IMR-90 (cell line): ENCODE results near the gene ST3GAL5. TPM values are rescaled to one million over a fixed set of nuclear protein-coding genes. Genes with fewer than 3 reads are reported as not detected.

Source experiments
- CHD1 ChIP-seq: IDR thresholded peaks from 2 replicates; pipeline ENCODE4 v1.6.1; 2012; ENCODE audit warnings: low read depth, low read length, improper control_type of control experiment
- MXI1 ChIP-seq: IDR thresholded peaks from 2 replicates; pipeline ENCODE4 v1.6.1; 2012; ENCODE audit warnings: low read depth, mild to moderate bottlenecking, low read length, moderate library complexity, borderline replicate concordance
- polyA plus RNA-seq, 3 experiments: library from polyadenylated mRNA; depleted of rRNA; stranded (reverse); fragments of >200 nt; gene quantifications; 2 replicates each; pipeline ENCODE4 v1.2.3, GENCODE V29; 2012; ENCODE audit warnings: low replicate concordance in 1 of 3
- total RNA-seq: library from RNA; depleted of rRNA; stranded (reverse); fragments of >200 nt; gene quantifications from 2 replicates; pipeline ENCODE4 v1.2.3, GENCODE V29; 2012

The ST3GAL5 gene
- total and polyA plus RNA-seq, 2 of the 4 experiments (the other 2 are of a cell fraction) = 16.8 to 21.0 TPM

DNA sequence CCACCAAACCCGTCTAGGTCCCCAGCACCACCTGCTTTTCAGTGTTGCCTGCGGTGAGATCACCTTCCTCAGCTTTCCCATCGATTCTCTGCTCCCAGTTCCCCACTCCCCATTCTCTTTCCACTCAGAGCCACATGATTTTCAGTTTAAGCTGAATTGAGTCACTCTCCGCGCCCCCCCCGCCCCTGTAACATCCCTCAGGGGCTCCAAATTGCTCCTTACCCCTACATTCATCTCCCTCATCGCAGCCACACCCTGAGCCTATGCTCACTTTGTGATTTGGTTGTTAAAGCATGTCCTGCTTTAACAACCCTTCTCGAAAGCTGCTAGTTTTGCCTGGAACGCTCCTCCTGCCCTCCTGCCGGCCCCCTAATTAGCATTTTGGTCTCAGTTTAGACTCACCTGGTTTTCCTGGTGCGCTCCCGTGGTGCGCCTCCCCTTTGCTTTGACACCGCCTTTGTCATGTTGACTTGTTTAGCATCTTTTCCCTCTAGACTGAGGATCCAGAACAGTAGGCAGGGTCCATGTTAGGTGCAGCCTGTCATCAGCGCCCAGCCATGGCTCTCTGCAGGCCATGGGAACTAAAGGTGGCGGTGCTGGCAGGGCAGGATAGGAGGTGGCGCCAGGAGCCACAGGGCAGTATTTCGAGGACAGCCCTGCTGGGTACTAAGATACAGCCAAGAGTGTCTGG is 60.8 kb downstream of the ST3GAL5 start (continued):
- no peak for TF ChIP-seq MXI1
- no peak for TF ChIP-seq CHD1
